OCI-LY7 (cell line): ENCODE results near the gene MALL. TPM values are rescaled to one million over a fixed set of nuclear protein-coding genes. Genes with fewer than 3 reads are reported as not detected.

Experiments used
- BruUV-seq: library from RNA; stranded (reverse); fragments of 400-500 nt; replicated peaks from 2 replicates; lab custom pipeline; 2021; lab: Mats Ljungman, UMichigan
- CTCF ChIA-PET: fragments of 300-600 bp; sonication (Branson Sonifier 250); formaldehyde crosslinking; loops from one replicate; lab custom pipeline; 2022; ENCODE audit warnings: antibody characterized with exemption; ENCODE audit not compliant: unreplicated experiment; lab: Charles Lee
- POLR2A ChIA-PET: fragments of 300-600 bp; sonication (Branson Sonifier 250); formaldehyde crosslinking; loops from one replicate; lab custom pipeline; 2022; ENCODE audit warnings: antibody characterized with exemption; lab: Charles Lee
- DNase-seq: peaks from one replicate; pipeline ENCODE4 v3.0.0-alpha.2; 2015; ENCODE audit warnings: low spot score
- H2AFZ ChIP-seq: fragments of 200-600 bp; sonication (generic), shearing (Covaris generic); 2 replicates; pipeline ENCODE4 v1.6.1; 2014; ENCODE audit warnings: mild to moderate bottlenecking, antibody characterized with exemption, low read length, moderate library complexity
- H3K27ac ChIP-seq: fragments of 200-600 bp; sonication (generic); 2 replicates; pipeline ENCODE4 v1.5.1; 2014; ENCODE audit warnings: mixed run types, low read depth, mild to moderate bottlenecking, moderate library complexity, low read length, inconsistent platforms; ENCODE audit not compliant: poor library complexity, severe bottlenecking
- H3K36me3 ChIP-seq: fragments of 200-600 bp; sonication (generic); 2 replicates; pipeline ENCODE4 v1.6.1; 2014; ENCODE audit warnings: mild to moderate bottlenecking, antibody characterized with exemption, low read length, moderate library complexity, mixed read lengths; ENCODE audit not compliant: insufficient read depth
- H3K4me1 ChIP-seq: fragments of 200-600 bp; sonication (generic); 2 replicates; pipeline ENCODE4 v1.5.1; 2014; ENCODE audit warnings: mild to moderate bottlenecking, low read length; ENCODE audit not compliant: insufficient read depth, poor library complexity, severe bottlenecking
- H3K4me2 ChIP-seq: fragments of 200-600 bp; sonication (generic); 2 replicates; pipeline ENCODE4 v1.6.1; 2014; ENCODE audit warnings: mild to moderate bottlenecking, low read length
- H3K4me3 ChIP-seq: fragments of 200-600 bp; sonication (generic); 2 replicates; pipeline ENCODE4 v1.5.1; 2014; ENCODE audit warnings: mild to moderate bottlenecking, low read depth, low read length; ENCODE audit not compliant: poor library complexity, severe bottlenecking
- H3K79me2 ChIP-seq: fragments of 200-600 bp; sonication (generic); 2 replicates; pipeline ENCODE4 v1.6.1; 2016; ENCODE audit warnings: low read depth, mild to moderate bottlenecking, low read length, moderate library complexity, mixed read lengths; ENCODE audit not compliant: insufficient read depth
- H3K9me2 ChIP-seq: fragments of 200-600 bp; sonication (generic); 2 replicates; pipeline ENCODE4 v1.6.1; 2016; ENCODE audit warnings: mild to moderate bottlenecking, low read length, mixed read lengths; ENCODE audit not compliant: insufficient read depth
- H3K9me3 ChIP-seq: fragments of 200-600 bp; sonication (generic); 2 replicates; pipeline ENCODE4 v1.6.1; 2014; ENCODE audit warnings: mild to moderate bottlenecking, mixed run types, low read length, mixed read lengths
- H4K20me1 ChIP-seq: fragments of 200-600 bp; sonication (generic); 2 replicates; pipeline ENCODE4 v1.6.1; 2014; ENCODE audit warnings: mild to moderate bottlenecking, antibody characterized with exemption, low read length, moderate library complexity, mixed read lengths; ENCODE audit not compliant: insufficient read depth
- CTCF ChIP-seq: fragments of 200-600 bp; sonication (generic); conservative IDR thresholded peaks from 2 replicates; pipeline ENCODE4 v1.5.1; 2014; ENCODE audit warnings: mild to moderate bottlenecking, antibody characterized with exemption, low read length, moderate library complexity, mixed read lengths
- EZH2phosphoT487 ChIP-seq: fragments of 200-600 bp; sonication (generic); IDR thresholded peaks from 2 replicates; pipeline ENCODE4 v1.6.1; 2018; ENCODE audit warnings: low read depth, borderline replicate concordance, mild to moderate bottlenecking, mixed run types, antibody characterized with exemption, low read length, moderate library complexity, mixed read lengths
- intact Hi-C: fragments of 100-400 bp; cut with micrococcal nuclease; formaldehyde crosslinking; loops from one replicate; pipeline ENCODE4 v1.10.0; 2022; ENCODE audit not compliant: unreplicated experiment
- total RNA-seq, 2 experiments: library from RNA; depleted of rRNA in 1 of 2; stranded (reverse); fragments of >200 nt in 1 of 2; shearing (Covaris generic) in 1 of 2; gene quantifications; 2 replicates each; pipeline ENCODE4 v1.2.3, GENCODE V29; 2014 to 2022

MALL gene
- total RNA-seq, 2 experiments from 2014 or later = not detected

- H3K4me3 ChIP-seq = no peak overlapping the region
- H3K9me3 ChIP-seq = no peaks in the 10 kb centered on the region
- no TSS peak for BruUV-seq
- POLR2A ChIA-PET = no interaction called here
- CTCF ChIA-PET = no interaction called here
- TF ChIP-seq EZH2phosphoT487 (no peak), CTCF (no peak)
- H2AFZ ChIP-seq = no peak overlapping the region
- H3K36me3 ChIP-seq = no peaks in the 10 kb centered on the region
- intact Hi-C loops = no loop called here
- H3K79me2 ChIP-seq = no peaks in the 10 kb centered on the region
- H3K9me2 ChIP-seq = no peaks in the 10 kb centered on the region
- H3K4me2 ChIP-seq = no peak overlapping the region
- H3K27ac ChIP-seq = no peak overlapping the region
- no peaks in the 10 kb centered on the region for H4K20me1 ChIP-seq
- no peak for DNase-seq
- H3K4me1 ChIP-seq = no peaks in the 10 kb centered on the region
Measured at GRCh38 chr2:110153416-110153815, 37.8 kb upstream of the MALL start.

- H3K4me3 ChIP-seq = no peak overlapping the region
- POLR2A ChIA-PET = no interaction called here
- no peak for DNase-seq
- no peaks in the 10 kb centered on the region for H3K9me2 ChIP-seq
- H3K4me2 ChIP-seq = no peak overlapping the region
- TF ChIP-seq CTCF = no peak
- no peak for TF ChIP-seq EZH2phosphoT487
- no peaks in the 10 kb centered on the region for H3K9me3 ChIP-seq
- CTCF ChIA-PET = no interaction called here
- no peak overlapping the region for H3K27ac ChIP-seq
- H2AFZ ChIP-seq = no peak overlapping the region
- no peaks in the 10 kb centered on the region for H3K36me3 ChIP-seq
- H3K4me1 ChIP-seq = no peaks in the 10 kb centered on the region
- no peaks in the 10 kb centered on the region for H4K20me1 ChIP-seq
- intact Hi-C loops = no loop called here
- no peaks in the 10 kb centered on the region for H3K79me2 ChIP-seq
- BruUV-seq = no TSS peak
Measured at GRCh38 chr2:110152943-110153342, 37.3 kb upstream of the MALL start.

- TF ChIP-seq EZH2phosphoT487 (no peak), CTCF (no peak)
- POLR2A ChIA-PET = no interaction called here
- CTCF ChIA-PET = no interaction called here
- no peaks in the 10 kb centered on the region for H4K20me1 ChIP-seq
- no peaks in the 10 kb centered on the region for H3K4me1 ChIP-seq
- no peak for DNase-seq
- no peaks in the 10 kb centered on the region for H3K36me3 ChIP-seq
- no peak overlapping the region for H3K27ac ChIP-seq
- no peak overlapping the region for H2AFZ ChIP-seq
- no peaks in the 10 kb centered on the region for H3K9me3 ChIP-seq
- H3K4me3 ChIP-seq = no peak overlapping the region
- no TSS peak for BruUV-seq
- no peak overlapping the region for H3K4me2 ChIP-seq
- H3K9me2 ChIP-seq = no peaks in the 10 kb centered on the region
- no peaks in the 10 kb centered on the region for H3K79me2 ChIP-seq
- intact Hi-C loops = no loop called here
Measured at GRCh38 chr2:110149330-110150220, 34.0 kb upstream of the MALL start.
